ENCODE measurements around the gene INPP1.

DNA sequence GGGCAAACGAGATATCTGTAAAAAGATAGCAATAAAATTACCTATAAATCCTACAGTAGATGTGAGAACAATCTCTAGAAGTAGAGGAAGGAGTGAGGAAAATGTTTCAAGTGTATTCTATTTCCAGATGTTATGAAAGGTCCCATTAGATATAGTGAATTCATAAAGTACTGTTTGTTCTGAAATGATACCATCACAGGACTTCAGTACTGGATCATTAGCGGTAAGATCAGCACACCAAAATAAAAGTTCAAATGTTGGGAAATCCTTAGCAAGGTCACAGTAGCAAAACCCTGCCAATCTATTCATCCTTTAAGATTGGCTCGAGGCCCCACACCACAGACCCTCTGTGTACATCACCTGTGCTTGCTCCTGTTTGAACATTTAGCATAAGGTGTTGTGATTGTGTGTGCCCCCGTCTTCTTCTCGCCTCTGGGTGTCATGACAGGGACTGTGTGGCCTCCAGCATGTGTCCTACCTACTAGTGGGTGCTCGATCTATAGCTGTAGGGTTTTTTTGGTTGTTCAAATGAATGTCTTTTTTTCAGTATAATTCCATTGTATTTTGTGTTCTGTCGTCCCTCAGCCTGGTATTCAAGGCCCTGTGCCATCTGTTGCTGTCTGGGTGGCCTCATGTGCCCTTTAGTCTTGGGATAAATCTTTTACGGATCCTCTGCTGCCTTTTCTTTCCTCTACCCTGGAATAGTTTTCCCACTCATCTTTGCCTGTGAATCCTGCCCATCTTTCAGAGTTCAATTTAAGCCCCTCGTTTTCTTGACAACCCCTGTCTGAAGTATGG, 73.9 kb downstream of the INPP1 start:
- TF ChIP-seq, protein P1, sequence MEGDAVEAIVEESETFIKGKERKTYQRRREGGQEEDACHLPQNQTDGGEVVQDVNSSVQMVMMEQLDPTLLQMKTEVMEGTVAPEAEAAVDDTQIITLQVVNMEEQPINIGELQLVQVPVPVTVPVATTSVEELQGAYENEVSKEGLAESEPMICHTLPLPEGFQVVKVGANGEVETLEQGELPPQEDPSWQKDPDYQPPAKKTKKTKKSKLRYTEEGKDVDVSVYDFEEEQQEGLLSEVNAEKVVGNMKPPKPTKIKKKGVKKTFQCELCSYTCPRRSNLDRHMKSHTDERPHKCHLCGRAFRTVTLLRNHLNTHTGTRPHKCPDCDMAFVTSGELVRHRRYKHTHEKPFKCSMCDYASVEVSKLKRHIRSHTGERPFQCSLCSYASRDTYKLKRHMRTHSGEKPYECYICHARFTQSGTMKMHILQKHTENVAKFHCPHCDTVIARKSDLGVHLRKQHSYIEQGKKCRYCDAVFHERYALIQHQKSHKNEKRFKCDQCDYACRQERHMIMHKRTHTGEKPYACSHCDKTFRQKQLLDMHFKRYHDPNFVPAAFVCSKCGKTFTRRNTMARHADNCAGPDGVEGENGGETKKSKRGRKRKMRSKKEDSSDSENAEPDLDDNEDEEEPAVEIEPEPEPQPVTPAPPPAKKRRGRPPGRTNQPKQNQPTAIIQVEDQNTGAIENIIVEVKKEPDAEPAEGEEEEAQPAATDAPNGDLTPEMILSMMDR (conservative IDR thresholded peaks at IDR 0.05; ENCODE audit: low read depth, low read length) = no peak
- TF ChIP-seq EZH2phosphoT487 (IDR thresholded peaks at IDR 0.05; ENCODE audit: borderline replicate concordance, low read length) = no peak

Measured in PC-3 (cell line).